H9 (cell line): ENCODE results near the gene LSM3. TPM values are rescaled to one million over a fixed set of nuclear protein-coding genes. Genes with fewer than 3 reads are reported as not detected.

Experiments
- DNase-seq: peaks from one replicate; pipeline ENCODE4 v3.0.0-alpha.2; 2017
- H2AFZ ChIP-seq: one replicate; pipeline ENCODE4 v1.6.1; 2013; ENCODE audit warnings: mild to moderate bottlenecking, low read length, control low read depth, moderate library complexity
- H2AK5ac ChIP-seq: 2 replicates; pipeline ENCODE4 v1.6.1; 2013; ENCODE audit warnings: low read length, control low read depth, mixed read lengths; ENCODE audit not compliant: insufficient read length
- H2BK120ac ChIP-seq: one replicate; pipeline ENCODE4 v1.6.1; 2013; ENCODE audit warnings: low read depth, mild to moderate bottlenecking, low read length, control low read depth, inconsistent platforms; ENCODE audit not compliant: poor library complexity, severe bottlenecking
- H2BK12ac ChIP-seq: 2 replicates; pipeline ENCODE4 v1.6.1; 2013; ENCODE audit warnings: low read length, control low read depth, mixed read lengths, low read depth; ENCODE audit not compliant: insufficient read length
- H2BK15ac ChIP-seq: 2 replicates; pipeline ENCODE4 v1.6.1; 2013; ENCODE audit warnings: low read depth, low read length, control low read depth
- H2BK20ac ChIP-seq: one replicate; pipeline ENCODE4 v1.6.1; 2013; ENCODE audit warnings: low read depth, mild to moderate bottlenecking, low read length, control low read depth, inconsistent platforms; ENCODE audit not compliant: poor library complexity, severe bottlenecking
- H2BK5ac ChIP-seq: 2 replicates; pipeline ENCODE4 v1.6.1; 2013; ENCODE audit warnings: low read length, control low read depth, mixed read lengths; ENCODE audit not compliant: insufficient read length
- H3K14ac ChIP-seq: 2 replicates; pipeline ENCODE4 v1.6.1; 2013; ENCODE audit warnings: low read length, control low read depth; ENCODE audit not compliant: insufficient read depth
- H3K18ac ChIP-seq: 2 replicates; pipeline ENCODE4 v1.6.1; 2013; ENCODE audit warnings: low read depth, mild to moderate bottlenecking, mixed read lengths, low read length, control low read depth; ENCODE audit not compliant: insufficient read length
- H3K23ac ChIP-seq: 2 replicates; pipeline ENCODE4 v1.6.1; 2013; ENCODE audit warnings: low read length, control low read depth, mixed read lengths, low read depth; ENCODE audit not compliant: insufficient read length
- H3K23me2 ChIP-seq: 2 replicates; pipeline ENCODE4 v1.6.1; 2013; ENCODE audit warnings: low read depth, mild to moderate bottlenecking, mixed read lengths, low read length, control low read depth; ENCODE audit not compliant: insufficient read length, poor library complexity, severe bottlenecking
- H3K27ac ChIP-seq: 2 replicates; pipeline ENCODE4 v1.5.1; 2013; ENCODE audit warnings: low read length, control low read depth, mixed read lengths, low read depth; ENCODE audit not compliant: insufficient read length
- H3K27me3 ChIP-seq: 2 replicates; pipeline ENCODE4 v1.6.1; 2013; ENCODE audit warnings: low read length, control low read depth, inconsistent platforms; ENCODE audit not compliant: insufficient read depth
- H3K4ac ChIP-seq: 2 replicates; pipeline ENCODE4 v1.6.1; 2013; ENCODE audit warnings: low read depth, mild to moderate bottlenecking, control low read depth, inconsistent platforms, low read length, moderate library complexity
- H3K4me1 ChIP-seq: 2 replicates; pipeline ENCODE4 v1.6.1; 2013; ENCODE audit warnings: low read length, control low read depth, inconsistent platforms; ENCODE audit not compliant: insufficient read depth
- H3K4me2 ChIP-seq: 2 replicates; pipeline ENCODE4 v1.6.1; 2013; ENCODE audit warnings: low read length, control low read depth, mixed read lengths; ENCODE audit not compliant: insufficient read length, insufficient read depth
- H3K56ac ChIP-seq: 2 replicates; pipeline ENCODE4 v1.6.1; 2013; ENCODE audit warnings: low read depth, mild to moderate bottlenecking, mixed read lengths, low read length, control low read depth; ENCODE audit not compliant: insufficient read length
- H3K79me1 ChIP-seq: 2 replicates; pipeline ENCODE4 v1.6.1; 2013; ENCODE audit warnings: low read depth, mild to moderate bottlenecking, moderate library complexity, low read length, control low read depth, inconsistent platforms; ENCODE audit not compliant: insufficient read depth, poor library complexity, severe bottlenecking
- H3K79me2 ChIP-seq: 2 replicates; pipeline ENCODE4 v1.6.1; 2013; ENCODE audit warnings: low read length, control low read depth, inconsistent platforms; ENCODE audit not compliant: insufficient read depth
- H3K9ac ChIP-seq: 2 replicates; pipeline ENCODE4 v1.6.1; 2013; ENCODE audit warnings: low read length, control low read depth, mixed read lengths; ENCODE audit not compliant: insufficient read length; ENCODE audit errors: extremely low read depth
- H3K9me3 ChIP-seq: one replicate; pipeline ENCODE4 v1.6.1; 2013; ENCODE audit warnings: low read depth, low read length, inconsistent platforms; ENCODE audit not compliant: control insufficient read depth
- H3T11ph ChIP-seq: one replicate; pipeline ENCODE4 v1.6.1; 2013; ENCODE audit warnings: mild to moderate bottlenecking, low read length, control low read depth, inconsistent platforms
- H4K20me1 ChIP-seq: one replicate; pipeline ENCODE4 v1.6.1; 2013; ENCODE audit not compliant: control insufficient read depth, insufficient read length, insufficient read depth
- H4K5ac ChIP-seq: 2 replicates; pipeline ENCODE4 v1.6.1; 2013; ENCODE audit warnings: low read depth, mild to moderate bottlenecking, mixed read lengths, low read length, control low read depth; ENCODE audit not compliant: insufficient read length
- H4K8ac ChIP-seq: replicated peaks from 2 replicates; pipeline ENCODE4 v1.6.1; 2013; ENCODE audit warnings: low read length, control low read depth, mixed read lengths, low read depth; ENCODE audit not compliant: insufficient read length
- H4K91ac ChIP-seq: 2 replicates; pipeline ENCODE4 v1.6.1; 2013; ENCODE audit warnings: low read depth, mild to moderate bottlenecking, moderate library complexity, mixed read lengths, low read length, control low read depth; ENCODE audit not compliant: insufficient read length
- H3K27ac Mint-ChIP-seq, 3 experiments: 2 replicates in 2 of 3; 3 replicates in 1 of 3; pipeline ENCODE4 v1.8.0; 2020 to 2021; ENCODE audit warnings: mixed read lengths in 3 of 3, mild to moderate bottlenecking in 1 of 3, moderate library complexity in 1 of 3
- H3K27me3 Mint-ChIP-seq: 2 replicates; pipeline ENCODE4 v1.8.0; 2021; ENCODE audit warnings: low read depth, mild to moderate bottlenecking, moderate library complexity, mixed read lengths
- H3K36me3 Mint-ChIP-seq, 3 experiments: 2 replicates in 2 of 3; 3 replicates in 1 of 3; pipeline ENCODE4 v1.8.0; 2020 to 2021; ENCODE audit warnings: low read depth in 3 of 3, mixed read lengths in 3 of 3; ENCODE audit not compliant: insufficient read depth in 1 of 3
- H3K4me1 Mint-ChIP-seq, 2 experiments: 2 replicates each; pipeline ENCODE4 v1.8.0; 2020; ENCODE audit warnings: mixed read lengths in 2 of 2
- H3K4me3 Mint-ChIP-seq, 2 experiments: 2 replicates in 1 of 2; 3 replicates in 1 of 2; pipeline ENCODE4 v1.8.0; 2020 to 2021; ENCODE audit warnings: mild to moderate bottlenecking in 2 of 2, mixed read lengths in 2 of 2, moderate library complexity in 1 of 2
- H3K9me3 Mint-ChIP-seq, 2 experiments: 2 replicates in 1 of 2; 3 replicates in 1 of 2; pipeline ENCODE4 v1.8.0; 2020; ENCODE audit warnings: mild to moderate bottlenecking in 2 of 2, mixed read lengths in 2 of 2, moderate library complexity in 1 of 2
- CTCF ChIP-seq: fragments of 200-600 bp; sonication (generic); conservative IDR thresholded peaks from 3 replicates; pipeline ENCODE4 v1.8.0; 2021; ENCODE audit warnings: antibody characterized with exemption, mild to moderate bottlenecking
- total RNA-seq: library from RNA; stranded (reverse); gene quantifications from 2 replicates; pipeline ENCODE4 v1.2.1, GENCODE V29; 2021

Gene LSM3
- total RNA-seq, 1 experiment from 2014 or later: 24.4 TPM

GRCh38 chr3:14239940-14240339 is 61.3 kb downstream of the LSM3 start:
- Histone ChIP-seq H2BK12ac (no peak overlapping the region), H4K8ac (no peak overlapping the region), H3K4me2 (no peak overlapping the region), H3K56ac (no peak overlapping the region), H2BK15ac (no peak overlapping the region), H3K23me2 (no peaks in the 10 kb centered on the region), H4K5ac (no peak overlapping the region), H4K20me1 (no peaks in the 10 kb centered on the region), H3K14ac (no peak overlapping the region), H3T11ph (no peak overlapping the region), H3K4ac (no peak overlapping the region), H3K9ac (no peak overlapping the region), H2BK5ac (no peak overlapping the region), H3K23ac (no peak overlapping the region), H3K79me2 (no peaks in the 10 kb centered on the region), H2BK120ac (no peak overlapping the region), H3K18ac (no peak overlapping the region), H3K79me1 (no peaks in the 10 kb centered on the region), H2AK5ac (no peak overlapping the region), H3K4me1 (no peaks in the 10 kb centered on the region), H3K9me3 (no peaks in the 10 kb centered on the region), H3K27me3 (no peaks in the 10 kb centered on the region; the same call in 1 of the 2 replicates), H2BK20ac (no peak overlapping the region), H3K27ac (no peak overlapping the region), H4K91ac (no peak overlapping the region), H2AFZ (no peak overlapping the region)
- Mint-ChIP-seq H3K4me1 (peaks cover 0 to 3% of the 10 kb centered on the region in 2 experiments; a peak in 2 of 4 replicates), H3K36me3 (no peaks in the 10 kb centered on the region), H3K27me3 (peaks cover 17% of the 10 kb centered on the region), H3K27ac (no peak overlapping the region), H3K9me3 (no peaks in the 10 kb centered on the region; a peak in 1 of 5 replicates), H3K4me3 (no peak overlapping the region)
- no peak for DNase-seq
- no peak for TF ChIP-seq CTCF
